IMR-90 (cell line): ENCODE data around the gene TOGARAM2. TPM values are rescaled to one million over a fixed set of nuclear protein-coding genes. Genes with fewer than 3 reads are reported as not detected.

Experiments
- ATAC-seq: fragments of 200-7000 bp; cut with Tn5 transposase; 2 replicates; pipeline ENCODE4 v1.9.1; 2020; ENCODE audit warnings: low read depth, mild to moderate bottlenecking, moderate library complexity
- BruUV-seq: library from RNA; stranded (reverse); fragments of 400-500 nt; replicated peaks from 2 replicates; lab custom pipeline; 2021; lab: Mats Ljungman, UMichigan
- CTCF ChIA-PET: fragments of 300-600 bp; formaldehyde crosslinking; extraction: SDS; loops from one replicate; lab custom pipeline; 2021; ENCODE audit warnings: antibody characterized with exemption; lab: Yijun Ruan, JAX
- POLR2A ChIA-PET: fragments of 300-600 bp; sonication (Branson Sonifier 250); formaldehyde crosslinking; loops from one replicate; lab custom pipeline; 2022; ENCODE audit warnings: antibody characterized with exemption; ENCODE audit not compliant: unreplicated experiment; lab: Charles Lee
- DNase-seq: peaks from one replicate; pipeline ENCODE4 v3.0.0; 2013
- H2AFZ ChIP-seq: replicated peaks from 2 replicates; pipeline ENCODE3; 2013; ENCODE audit warnings: low read length, mild to moderate bottlenecking; ENCODE audit not compliant: poor library complexity
- H2AK5ac ChIP-seq: 2 replicates; pipeline ENCODE4 v1.6.1; 2013; ENCODE audit warnings: low read depth, low read length, inconsistent platforms
- H2AK9ac ChIP-seq: replicated peaks from 2 replicates; pipeline ENCODE3; 2013; ENCODE audit warnings: mild to moderate bottlenecking, low read depth, low read length, moderate library complexity; ENCODE audit not compliant: poor library complexity
- H2BK120ac ChIP-seq: 2 replicates; pipeline ENCODE4 v1.6.1; 2013; ENCODE audit warnings: low read depth, low read length, inconsistent platforms
- H2BK15ac ChIP-seq: 3 replicates; pipeline ENCODE4 v1.6.1; 2013; ENCODE audit warnings: low read depth, low read length, inconsistent platforms
- H2BK20ac ChIP-seq: 2 replicates; pipeline ENCODE4 v1.6.1; 2013; ENCODE audit warnings: low read depth, mild to moderate bottlenecking, inconsistent platforms, low read length, moderate library complexity
- H2BK5ac ChIP-seq: 2 replicates; pipeline ENCODE4 v1.6.1; 2013; ENCODE audit warnings: mild to moderate bottlenecking, low read depth, low read length, inconsistent platforms; ENCODE audit not compliant: poor library complexity, severe bottlenecking
- H3K14ac ChIP-seq: replicated peaks from 2 replicates; pipeline ENCODE4 v1.6.1; 2013; ENCODE audit warnings: low read depth, low read length, inconsistent platforms
- H3K18ac ChIP-seq: 2 replicates; pipeline ENCODE4 v1.6.1; 2013; ENCODE audit warnings: low read depth, low read length, control low read depth
- H3K23ac ChIP-seq: 2 replicates; pipeline ENCODE4 v1.6.1; 2013; ENCODE audit warnings: low read depth, low read length, inconsistent platforms
- H3K27ac ChIP-seq: 2 replicates; pipeline ENCODE4 v1.5.1; 2013; ENCODE audit warnings: mild to moderate bottlenecking, control low read depth, low read length; ENCODE audit not compliant: insufficient read depth
- H3K27me3 ChIP-seq: 2 replicates; pipeline ENCODE4 v1.6.1; 2013; ENCODE audit warnings: low read length; ENCODE audit not compliant: control insufficient read depth, insufficient read depth
- H3K36me3 ChIP-seq: 2 replicates; pipeline ENCODE4 v1.6.1; 2013; ENCODE audit warnings: low read length, mixed read lengths; ENCODE audit not compliant: control insufficient read depth, insufficient read depth
- H3K4ac ChIP-seq: 2 replicates; pipeline ENCODE4 v1.6.1; 2013; ENCODE audit warnings: low read depth, low read length, inconsistent platforms
- H3K4me1 ChIP-seq: 2 replicates; pipeline ENCODE4 v1.6.1; 2013; ENCODE audit warnings: low read length, mixed read lengths; ENCODE audit not compliant: control insufficient read depth, insufficient read depth
- H3K4me2 ChIP-seq: 2 replicates; pipeline ENCODE4 v1.6.1; 2013; ENCODE audit warnings: low read depth, mild to moderate bottlenecking, control low read depth, low read length, moderate library complexity
- H3K4me3 ChIP-seq: 2 replicates; pipeline ENCODE4 v1.5.1; 2013; ENCODE audit warnings: low read depth, mild to moderate bottlenecking, control low read depth, low read length, moderate library complexity; ENCODE audit not compliant: insufficient read depth
- H3K56ac ChIP-seq: 2 replicates; pipeline ENCODE4 v1.6.1; 2013; ENCODE audit warnings: low read length, inconsistent platforms; ENCODE audit not compliant: insufficient read depth; ENCODE audit errors: extremely low read depth
- H3K79me1 ChIP-seq, 2 experiments: 2 replicates each; pipeline ENCODE4 v1.6.1; 2013; ENCODE audit warnings: low read length in 2 of 2, inconsistent platforms in 1 of 2, low read depth in 1 of 2
- H3K9ac ChIP-seq: 2 replicates; pipeline ENCODE4 v1.6.1; 2013; ENCODE audit warnings: low read depth, low read length, control low read depth
- H3K9me1 ChIP-seq: 2 replicates; pipeline ENCODE4 v1.6.1; 2013; ENCODE audit warnings: low read length, inconsistent platforms; ENCODE audit not compliant: insufficient read depth
- H3K9me3 ChIP-seq: 2 replicates; pipeline ENCODE4 v1.6.1; 2013; ENCODE audit warnings: low read length; ENCODE audit not compliant: control insufficient read depth, insufficient read depth
- H4K20me1 ChIP-seq: 2 replicates; pipeline ENCODE4 v1.6.1; 2013; ENCODE audit warnings: low read length, inconsistent platforms; ENCODE audit not compliant: insufficient read depth
- H4K5ac ChIP-seq: 2 replicates; pipeline ENCODE4 v1.6.1; 2013; ENCODE audit warnings: mild to moderate bottlenecking, low read depth, low read length, control low read depth
- H4K8ac ChIP-seq, 2 experiments: 2 replicates each; pipeline ENCODE4 v1.6.1; 2013; ENCODE audit warnings: low read depth in 2 of 2, low read length in 2 of 2, control low read depth in 1 of 2, inconsistent platforms in 1 of 2
- H4K91ac ChIP-seq: 2 replicates; pipeline ENCODE4 v1.6.1; 2013; ENCODE audit warnings: low read depth, low read length, inconsistent platforms; ENCODE audit not compliant: insufficient read depth
- BHLHE40 ChIP-seq: fragments of 150-350 bp; IDR thresholded peaks from 2 replicates; pipeline ENCODE4 v1.6.1; 2016; ENCODE audit warnings: mild to moderate bottlenecking, low read depth, low read length
- CHD1 ChIP-seq: IDR thresholded peaks from 2 replicates; pipeline ENCODE4 v1.6.1; 2012; ENCODE audit warnings: low read depth, low read length, improper control_type of control experiment
- CTCF ChIP-seq: conservative IDR thresholded peaks from 2 replicates; pipeline ENCODE4 v1.5.1; 2012; ENCODE audit warnings: mild to moderate bottlenecking, low read depth, low read length, improper control_type of control experiment
- ELK1 ChIP-seq: fragments of 150-350 bp; IDR thresholded peaks from 2 replicates; pipeline ENCODE4 v1.6.1; 2016; ENCODE audit warnings: low read depth, mild to moderate bottlenecking, low read length, moderate library complexity, borderline replicate concordance
- FOS ChIP-seq: fragments of 150-350 bp; IDR thresholded peaks from 2 replicates; pipeline ENCODE4 v1.6.1; 2016; ENCODE audit warnings: low read depth, low read length
- MAFK ChIP-seq: IDR thresholded peaks from 2 replicates; pipeline ENCODE4 v1.6.1; 2012; ENCODE audit warnings: low read depth, low read length, improper control_type of control experiment
- MAZ ChIP-seq: IDR thresholded peaks from 2 replicates; pipeline ENCODE4 v1.6.1; 2012; ENCODE audit warnings: low read depth, mild to moderate bottlenecking, low read length, improper control_type of control experiment, moderate library complexity, borderline replicate concordance
- MXI1 ChIP-seq: IDR thresholded peaks from 2 replicates; pipeline ENCODE4 v1.6.1; 2012; ENCODE audit warnings: low read depth, mild to moderate bottlenecking, low read length, moderate library complexity, borderline replicate concordance
- NFE2L2 ChIP-seq: fragments of 150-350 bp; IDR thresholded peaks from 2 replicates; pipeline ENCODE4 v1.6.1; 2016; ENCODE audit warnings: low read depth, mild to moderate bottlenecking, low read length
- POLR2A ChIP-seq: IDR thresholded peaks from 2 replicates; pipeline ENCODE4 v1.6.1; 2012; ENCODE audit warnings: mild to moderate bottlenecking, low read depth, low read length
- RAD21 ChIP-seq: IDR thresholded peaks from 2 replicates; pipeline ENCODE4 v1.6.1; 2012; ENCODE audit warnings: low read length, improper control_type of control experiment
- RCOR1 ChIP-seq: IDR thresholded peaks from 2 replicates; pipeline ENCODE4 v1.6.1; 2012; ENCODE audit warnings: mild to moderate bottlenecking, low read length, improper control_type of control experiment; ENCODE audit not compliant: insufficient replicate concordance
- RFX5 ChIP-seq: IDR thresholded peaks from 2 replicates; pipeline ENCODE4 v1.8.0; 2012; ENCODE audit warnings: low read depth, mild to moderate bottlenecking, low read length, moderate library complexity
- SMC3 ChIP-seq: fragments of 150-350 bp; IDR thresholded peaks from 2 replicates; pipeline ENCODE4 v1.6.1; 2016; ENCODE audit warnings: low read depth, mild to moderate bottlenecking, antibody characterized with exemption, low read length, moderate library complexity
- USF2 ChIP-seq: fragments of 150-350 bp; IDR thresholded peaks from 2 replicates; pipeline ENCODE4 v1.6.1; 2017; ENCODE audit warnings: mild to moderate bottlenecking, antibody characterized with exemption, low read length, low read depth
- WGBS, 2 experiments: methylation state at CpG; one replicate each; pipeline versions ENCODE4 v1.1.5 to v1.1.7; 2013; ENCODE audit warnings: missing lambda C conversion rate in 2 of 2; ENCODE audit not compliant: insufficient read length in 1 of 2; ENCODE audit errors: extremely low coverage in 2 of 2; 5-methylcytosine and 5-hydroxymethylcytosine counted together
- dilution Hi-C: fragments of 300-500 bp; cut with HindIII; formaldehyde crosslinking; loops from one replicate; pipeline ENCODE4 v1.14.3; 2018; ENCODE audit warnings: low sequenced_read_pairs; ENCODE audit not compliant: unreplicated experiment
- in situ Hi-C: fragments of 300-500 bp; cut with MboI; formaldehyde crosslinking; loops from 3 replicates; pipeline ENCODE4 v1.14.3; 2019; ENCODE audit warnings: low sequenced_read_pairs, inconsistent platforms, mixed read lengths
- intact Hi-C: fragments of 100-400 bp; cut with micrococcal nuclease; formaldehyde crosslinking; loops from 2 replicates; pipeline ENCODE4 v1.10.0; 2022
- polyA plus RNA-seq, 3 experiments: library from polyadenylated mRNA; depleted of rRNA; stranded (reverse); fragments of >200 nt; gene quantifications; 2 replicates each; pipeline ENCODE4 v1.2.3, GENCODE V29; 2012; ENCODE audit warnings: low replicate concordance in 1 of 3
- total RNA-seq: library from RNA; depleted of rRNA; stranded (reverse); fragments of >200 nt; gene quantifications from 2 replicates; pipeline ENCODE4 v1.2.3, GENCODE V29; 2012

Gene TOGARAM2
- total and polyA plus RNA-seq, 2 of the 4 experiments (the other 2 are of a cell fraction) = under 0.01 to 0.38 TPM

- DNase-seq (no peak), ATAC-seq (no peak)
- H3K9ac ChIP-seq = no peak overlapping the region
- no peak overlapping the region for H2BK20ac ChIP-seq
- no peak overlapping the region for H2BK15ac ChIP-seq
- H3K4me2 ChIP-seq = no peak overlapping the region
- no peak overlapping the region for H2BK120ac ChIP-seq
- dilution Hi-C loops (no loop called here), intact Hi-C loops (no loop called here), in situ Hi-C loops (no loop called here)
- H3K14ac ChIP-seq = no peak overlapping the region
- H3K4ac ChIP-seq = no peak overlapping the region
- H3K4me1 ChIP-seq = peaks cover 7% of the 10 kb centered on the region; the same call in 1 of the 2 replicates
- no peak overlapping the region for H3K18ac ChIP-seq
- H4K20me1 ChIP-seq = no peaks in the 10 kb centered on the region
- POLR2A ChIA-PET = no interaction called here
- H4K8ac ChIP-seq = no peak overlapping the region
- peaks cover 5% of the 10 kb centered on the region for H3K27me3 ChIP-seq
- no peak overlapping the region for H4K91ac ChIP-seq
- WGBS, 2 experiments = no CpG with 5 or more reads among the region's 10 CpGs
- H3K79me1 ChIP-seq = no peaks in the 10 kb centered on the region
- CTCF ChIA-PET = no interaction called here
- BruUV-seq = no TSS peak
- H3K9me1 ChIP-seq = no peaks in the 10 kb centered on the region
- no peak overlapping the region for H2BK5ac ChIP-seq
- H2AFZ ChIP-seq = peak overlapping the region; percentile 29
- no peak for TF ChIP-seq NFE2L2
- TF ChIP-seq BHLHE40 = no peak
- TF ChIP-seq CTCF = no peak
- TF ChIP-seq RCOR1 = no peak
- no peak for TF ChIP-seq RFX5
- TF ChIP-seq ELK1 = no peak
- TF ChIP-seq SMC3 = no peak
- no peak for TF ChIP-seq MXI1
- no peak for TF ChIP-seq RAD21
- TF ChIP-seq FOS = no peak
- TF ChIP-seq POLR2A = no peak
- TF ChIP-seq MAFK = no peak
- no peak for TF ChIP-seq MAZ
- TF ChIP-seq USF2 = no peak
- TF ChIP-seq CHD1 = no peak
- no peak overlapping the region for H3K23ac ChIP-seq
- no peak overlapping the region for H2AK9ac ChIP-seq
- H4K5ac ChIP-seq = no peak overlapping the region
- H3K9me3 ChIP-seq = no peaks in the 10 kb centered on the region
- H3K27ac ChIP-seq = no peak overlapping the region
- no peak overlapping the region for H3K4me3 ChIP-seq
- no peaks in the 10 kb centered on the region for H3K36me3 ChIP-seq
- no peak overlapping the region for H2AK5ac ChIP-seq
- H3K56ac ChIP-seq = no peak overlapping the region
Measured at GRCh38 chr2:29065068-29065811, 84.1 kb downstream of the TOGARAM2 start.
